HEK293 (cell line): ENCODE results near the gene ADIRF.

Experiments
- CTCF ChIA-PET: fragments of 350-600 bp; formaldehyde crosslinking; extraction: SDS; loops from one replicate; lab custom pipeline; 2021; ENCODE audit warnings: antibody characterized with exemption; lab: Yijun Ruan, JAX
- POLR2A ChIA-PET: fragments of 300-600 bp; formaldehyde crosslinking; extraction: SDS; loops from one replicate; lab custom pipeline; 2020; ENCODE audit warnings: antibody characterized with exemption, inconsistent platforms; lab: Yijun Ruan, JAX
- H3K27ac ChIP-seq: fragments of 200-500 bp; sonication (Bioruptor generic); 2 replicates; pipeline ENCODE4 v1.5.1; 2014; ENCODE audit warnings: low read depth, low read length, control low read depth, inconsistent platforms; ENCODE audit errors: extremely low read depth
- H3K36me3 ChIP-seq, 2 experiments: fragments of 200-500 bp in 1 of 2; sonication (Bioruptor generic) in 1 of 2; 1 replicate in 1 of 2; 2 replicates in 1 of 2; pipeline ENCODE4 v1.5.1; 2014 to 2017; ENCODE audit warnings: inconsistent platforms in 2 of 2, low read length in 2 of 2; ENCODE audit not compliant: control insufficient read depth in 2 of 2, insufficient read depth in 1 of 2
- H3K4me1 ChIP-seq: fragments of 200-500 bp; sonication (Bioruptor generic); 2 replicates; pipeline ENCODE4 v1.5.1; 2014; ENCODE audit warnings: mild to moderate bottlenecking, low read length, inconsistent platforms; ENCODE audit not compliant: control insufficient read depth, insufficient read depth
- H3K4me3 ChIP-seq: 2 replicates; pipeline ENCODE4 v1.5.1; 2011; ENCODE audit warnings: low read depth, mild to moderate bottlenecking, control low read depth, low read length, moderate library complexity
- H3K9me3 ChIP-seq: fragments of 200-500 bp; sonication (Bioruptor generic); 2 replicates; pipeline ENCODE4 v1.5.1; 2014; ENCODE audit warnings: low read depth, low read length, inconsistent platforms; ENCODE audit not compliant: control insufficient read depth, insufficient read depth
- BCL11A ChIP-seq: fragments of 450-650 bp; formaldehyde crosslinking; IDR thresholded peaks from 2 replicates; pipeline ENCODE4 v1.5.1; 2016; ENCODE audit warnings: low read depth, missing biosample characterization, missing genetic modification characterization
- EGR2 ChIP-seq: fragments of 450-650 bp; formaldehyde crosslinking; IDR thresholded peaks from 2 replicates; pipeline ENCODE4 v1.5.1; 2016; ENCODE audit warnings: low read depth, missing biosample characterization, missing genetic modification characterization
- FEZF1 ChIP-seq: fragments of 450-650 bp; formaldehyde crosslinking; IDR thresholded peaks from 2 replicates; pipeline ENCODE4 v1.5.1; 2016; ENCODE audit warnings: missing biosample characterization, missing genetic modification characterization
- GLIS2 ChIP-seq: fragments of 450-650 bp; formaldehyde crosslinking; IDR thresholded peaks from 2 replicates; pipeline ENCODE4 v1.5.1; 2016; ENCODE audit warnings: missing biosample characterization, missing genetic modification characterization
- SP2 ChIP-seq: fragments of 450-650 bp; formaldehyde crosslinking; IDR thresholded peaks from 2 replicates; pipeline ENCODE4 v1.5.1; 2016; ENCODE audit warnings: missing biosample characterization, missing genetic modification characterization
- TRIM28 ChIP-seq: IDR thresholded peaks from 2 replicates; pipeline ENCODE4 v1.6.1; 2011; ENCODE audit warnings: low read length, control low read depth, borderline replicate concordance
- ZFP41 ChIP-seq: fragments of 450-650 bp; formaldehyde crosslinking; IDR thresholded peaks from 2 replicates; pipeline ENCODE4 v1.5.1; 2016; ENCODE audit warnings: missing biosample characterization, missing genetic modification characterization, borderline replicate concordance
- ZIC2 ChIP-seq: fragments of 450-650 bp; formaldehyde crosslinking; IDR thresholded peaks from 2 replicates; pipeline ENCODE4 v1.5.1; 2016; ENCODE audit warnings: missing biosample characterization, missing genetic modification characterization
- ZNF157 ChIP-seq: fragments of 450-650 bp; formaldehyde crosslinking; IDR thresholded peaks from 2 replicates; pipeline ENCODE4 v1.5.1; 2016; ENCODE audit warnings: missing biosample characterization, missing genetic modification characterization
- ZNF221 ChIP-seq: fragments of 450-650 bp; formaldehyde crosslinking; IDR thresholded peaks from 2 replicates; pipeline ENCODE4 v1.5.1; 2017; ENCODE audit warnings: missing biosample characterization, missing genetic modification characterization, borderline replicate concordance
- ZNF223 ChIP-seq: fragments of 450-650 bp; formaldehyde crosslinking; IDR thresholded peaks from 2 replicates; pipeline ENCODE4 v1.5.1; 2016; ENCODE audit warnings: missing biosample characterization, missing genetic modification characterization
- ZNF239 ChIP-seq: fragments of 450-650 bp; formaldehyde crosslinking; IDR thresholded peaks from 2 replicates; pipeline ENCODE4 v1.5.1; 2016; ENCODE audit warnings: missing biosample characterization, missing genetic modification characterization
- ZNF266 ChIP-seq: fragments of 450-650 bp; formaldehyde crosslinking; IDR thresholded peaks from 2 replicates; pipeline ENCODE4 v1.5.1; 2016; ENCODE audit warnings: missing biosample characterization, missing genetic modification characterization, low read depth
- ZNF302 ChIP-seq: fragments of 450-650 bp; formaldehyde crosslinking; IDR thresholded peaks from 2 replicates; pipeline ENCODE4 v1.5.1; 2016; ENCODE audit warnings: missing biosample characterization, missing genetic modification characterization, low read depth
- ZNF366 ChIP-seq: fragments of 450-650 bp; formaldehyde crosslinking; conservative IDR thresholded peaks from 2 replicates; pipeline ENCODE4 v1.5.1; 2016; ENCODE audit warnings: missing biosample characterization, missing genetic modification characterization
- ZNF394 ChIP-seq: fragments of 450-650 bp; formaldehyde crosslinking; IDR thresholded peaks from 2 replicates; pipeline ENCODE4 v1.5.1; 2016; ENCODE audit warnings: missing biosample characterization, missing genetic modification characterization, mild to moderate bottlenecking, moderate library complexity, borderline replicate concordance
- ZNF48 ChIP-seq: fragments of 450-650 bp; formaldehyde crosslinking; IDR thresholded peaks from 2 replicates; pipeline ENCODE4 v1.5.1; 2016; ENCODE audit warnings: missing biosample characterization, missing genetic modification characterization
- ZNF658 ChIP-seq: fragments of 450-650 bp; formaldehyde crosslinking; IDR thresholded peaks from 2 replicates; pipeline ENCODE4; 2016; ENCODE audit warnings: missing biosample characterization, missing genetic modification characterization
- ZNF768 ChIP-seq: fragments of 450-650 bp; formaldehyde crosslinking; IDR thresholded peaks from 2 replicates; pipeline ENCODE4 v1.5.1; 2018; ENCODE audit warnings: missing biosample characterization, mild to moderate bottlenecking, missing genetic modification characterization
- ZSCAN23 ChIP-seq: fragments of 450-650 bp; formaldehyde crosslinking; IDR thresholded peaks from 2 replicates; pipeline ENCODE4 v1.5.1; 2016; ENCODE audit warnings: missing biosample characterization, missing genetic modification characterization
- TF ChIP-seq, protein P1 (sequence below): fragments of 450-650 bp; formaldehyde crosslinking; IDR thresholded peaks from 2 replicates; pipeline ENCODE4 v1.5.1; 2016; ENCODE audit warnings: missing biosample characterization, missing genetic modification characterization, low read depth
- TF ChIP-seq, protein P2 (sequence below): fragments of 450-650 bp; formaldehyde crosslinking; IDR thresholded peaks from 2 replicates; pipeline ENCODE4 v1.5.1; 2016; ENCODE audit warnings: missing biosample characterization, missing genetic modification characterization, borderline replicate concordance
- TF ChIP-seq, protein P3 (sequence below): fragments of 450-650 bp; formaldehyde crosslinking; IDR thresholded peaks from 2 replicates; pipeline ENCODE4 v1.5.1; 2016; ENCODE audit warnings: missing biosample characterization, missing genetic modification characterization

ADIRF gene

DNA sequence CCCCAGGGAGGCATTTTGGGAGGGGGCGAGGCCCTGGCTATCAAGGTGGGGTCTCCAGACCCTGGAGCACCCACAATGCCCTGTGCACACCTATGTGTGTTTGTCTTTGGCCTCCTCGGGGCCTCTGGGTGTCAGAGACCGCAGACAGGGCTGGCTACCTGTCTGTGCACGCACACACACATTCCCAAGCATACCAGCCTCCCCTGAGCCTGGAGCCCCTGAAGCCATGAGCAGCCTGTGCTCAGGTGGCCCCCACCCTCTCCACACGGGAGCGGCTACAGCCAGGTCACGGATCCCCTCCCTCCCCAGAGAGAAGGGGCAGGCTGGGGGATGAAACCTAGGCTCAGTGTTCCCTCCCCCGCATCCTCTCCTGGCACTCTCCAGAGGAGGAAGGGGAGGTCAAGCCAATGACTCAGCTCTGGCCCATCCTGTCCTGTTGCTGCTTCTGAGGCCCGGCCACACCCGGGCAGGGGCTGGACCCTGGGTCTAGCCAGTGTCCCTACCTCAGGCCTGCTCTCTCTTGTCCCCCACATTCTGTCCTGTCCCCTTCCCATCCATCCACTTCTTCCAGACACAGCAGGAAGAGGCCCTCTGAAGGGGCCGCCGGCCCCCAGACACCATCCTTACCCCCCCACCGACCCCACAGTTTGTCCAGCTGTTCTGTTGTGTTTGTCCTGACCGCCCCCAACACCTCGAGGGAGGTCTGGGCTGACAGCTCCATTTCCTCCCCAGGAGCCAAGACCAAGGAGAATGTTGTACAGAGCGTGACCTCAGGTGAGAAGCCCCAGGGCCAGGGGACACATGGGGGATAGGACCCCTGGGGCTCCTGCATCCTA, 9.2 kb upstream of the ADIRF start:
- no peaks in the 10 kb centered on the region for H3K36me3 ChIP-seq
- POLR2A ChIA-PET = no interaction called here

DNA sequence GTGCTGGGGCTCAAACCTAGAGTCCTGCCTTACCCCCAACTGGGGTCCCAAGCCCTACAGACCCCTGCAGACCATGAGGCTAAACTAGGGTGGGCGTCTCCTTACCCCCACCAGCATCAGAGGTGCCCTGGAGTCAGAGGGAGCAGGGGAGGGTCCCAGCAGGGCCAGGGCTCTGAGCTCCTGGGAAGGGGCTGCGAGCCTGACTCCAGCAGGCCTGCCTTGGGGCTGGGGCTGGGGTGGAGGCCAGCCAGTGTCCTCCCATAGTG, 8.6 kb upstream of the ADIRF start:
- CTCF ChIA-PET = interaction anchor here (0.8 to 2.5 kb wide), 4 partner anchors 10 to 266 kb away, joined by 3 to 14 read pairs (median 8); no protein-coding TSS in a partner anchor
- Histone ChIP-seq H3K4me1 (no peaks in the 10 kb centered on the region), H3K27ac (no peak overlapping the region), H3K4me3 (no peak overlapping the region), H3K9me3 (no peaks in the 10 kb centered on the region), H3K36me3 (no peaks in the 10 kb centered on the region)
- TF ChIP-seq, protein P1, sequence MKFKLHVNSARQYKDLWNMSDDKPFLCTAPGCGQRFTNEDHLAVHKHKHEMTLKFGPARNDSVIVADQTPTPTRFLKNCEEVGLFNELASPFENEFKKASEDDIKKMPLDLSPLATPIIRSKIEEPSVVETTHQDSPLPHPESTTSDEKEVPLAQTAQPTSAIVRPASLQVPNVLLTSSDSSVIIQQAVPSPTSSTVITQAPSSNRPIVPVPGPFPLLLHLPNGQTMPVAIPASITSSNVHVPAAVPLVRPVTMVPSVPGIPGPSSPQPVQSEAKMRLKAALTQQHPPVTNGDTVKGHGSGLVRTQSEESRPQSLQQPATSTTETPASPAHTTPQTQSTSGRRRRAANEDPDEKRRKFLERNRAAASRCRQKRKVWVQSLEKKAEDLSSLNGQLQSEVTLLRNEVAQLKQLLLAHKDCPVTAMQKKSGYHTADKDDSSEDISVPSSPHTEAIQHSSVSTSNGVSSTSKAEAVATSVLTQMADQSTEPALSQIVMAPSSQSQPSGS (tag by site-specific recombination) = no peak
- TF ChIP-seq ZNF157 = no peak
- no peak for TF ChIP-seq ZNF266 (tag by site-specific recombination)
- TF ChIP-seq ZNF366 (tag by site-specific recombination) = no peak
- peak; percentile 10; the same call in 1 of the 2 replicates for TF ChIP-seq GLIS2
- TF ChIP-seq, protein P2, sequence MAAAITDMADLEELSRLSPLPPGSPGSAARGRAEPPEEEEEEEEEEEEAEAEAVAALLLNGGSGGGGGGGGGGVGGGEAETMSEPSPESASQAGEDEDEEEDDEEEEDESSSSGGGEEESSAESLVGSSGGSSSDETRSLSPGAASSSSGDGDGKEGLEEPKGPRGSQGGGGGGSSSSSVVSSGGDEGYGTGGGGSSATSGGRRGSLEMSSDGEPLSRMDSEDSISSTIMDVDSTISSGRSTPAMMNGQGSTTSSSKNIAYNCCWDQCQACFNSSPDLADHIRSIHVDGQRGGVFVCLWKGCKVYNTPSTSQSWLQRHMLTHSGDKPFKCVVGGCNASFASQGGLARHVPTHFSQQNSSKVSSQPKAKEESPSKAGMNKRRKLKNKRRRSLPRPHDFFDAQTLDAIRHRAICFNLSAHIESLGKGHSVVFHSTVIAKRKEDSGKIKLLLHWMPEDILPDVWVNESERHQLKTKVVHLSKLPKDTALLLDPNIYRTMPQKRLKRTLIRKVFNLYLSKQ (tag by site-specific recombination) = no peak
- POLR2A ChIA-PET = no interaction called here

More for the DNA sequence above, 9.2 kb upstream of the ADIRF start:
- no peak overlapping the region for H3K27ac ChIP-seq
- H3K9me3 ChIP-seq = no peaks in the 10 kb centered on the region
- CTCF ChIA-PET = interaction anchor here (0.8 to 3.8 kb wide), 5 partner anchors 10 to 266 kb away, joined by 3 to 21 read pairs (median 11); no protein-coding TSS in a partner anchor
- TF ChIP-seq ZIC2 (tag by site-specific recombination) (peak; percentile 66; the same call in 1 of the 2 replicates), ZNF223 (no peak), BCL11A (tag by site-specific recombination) (0 out of 2 replicates have a peak, but pooled peaks have one; percentile 18), GLIS2 (peak; percentile 20), SP2 (tag by site-specific recombination) (peak; percentile 48), ZNF48 (no peak)
- TF ChIP-seq, protein P3, sequence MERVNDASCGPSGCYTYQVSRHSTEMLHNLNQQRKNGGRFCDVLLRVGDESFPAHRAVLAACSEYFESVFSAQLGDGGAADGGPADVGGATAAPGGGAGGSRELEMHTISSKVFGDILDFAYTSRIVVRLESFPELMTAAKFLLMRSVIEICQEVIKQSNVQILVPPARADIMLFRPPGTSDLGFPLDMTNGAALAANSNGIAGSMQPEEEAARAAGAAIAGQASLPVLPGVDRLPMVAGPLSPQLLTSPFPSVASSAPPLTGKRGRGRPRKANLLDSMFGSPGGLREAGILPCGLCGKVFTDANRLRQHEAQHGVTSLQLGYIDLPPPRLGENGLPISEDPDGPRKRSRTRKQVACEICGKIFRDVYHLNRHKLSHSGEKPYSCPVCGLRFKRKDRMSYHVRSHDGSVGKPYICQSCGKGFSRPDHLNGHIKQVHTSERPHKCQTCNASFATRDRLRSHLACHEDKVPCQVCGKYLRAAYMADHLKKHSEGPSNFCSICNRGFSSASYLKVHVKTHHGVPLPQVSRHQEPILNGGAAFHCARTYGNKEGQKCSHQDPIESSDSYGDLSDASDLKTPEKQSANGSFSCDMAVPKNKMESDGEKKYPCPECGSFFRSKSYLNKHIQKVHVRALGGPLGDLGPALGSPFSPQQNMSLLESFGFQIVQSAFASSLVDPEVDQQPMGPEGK (tag by site-specific recombination) = peak; percentile 38; the same call in 1 of the 2 replicates
- no peaks in the 10 kb centered on the region for H3K4me1 ChIP-seq
- H3K4me3 ChIP-seq = no peak overlapping the region

DNA sequence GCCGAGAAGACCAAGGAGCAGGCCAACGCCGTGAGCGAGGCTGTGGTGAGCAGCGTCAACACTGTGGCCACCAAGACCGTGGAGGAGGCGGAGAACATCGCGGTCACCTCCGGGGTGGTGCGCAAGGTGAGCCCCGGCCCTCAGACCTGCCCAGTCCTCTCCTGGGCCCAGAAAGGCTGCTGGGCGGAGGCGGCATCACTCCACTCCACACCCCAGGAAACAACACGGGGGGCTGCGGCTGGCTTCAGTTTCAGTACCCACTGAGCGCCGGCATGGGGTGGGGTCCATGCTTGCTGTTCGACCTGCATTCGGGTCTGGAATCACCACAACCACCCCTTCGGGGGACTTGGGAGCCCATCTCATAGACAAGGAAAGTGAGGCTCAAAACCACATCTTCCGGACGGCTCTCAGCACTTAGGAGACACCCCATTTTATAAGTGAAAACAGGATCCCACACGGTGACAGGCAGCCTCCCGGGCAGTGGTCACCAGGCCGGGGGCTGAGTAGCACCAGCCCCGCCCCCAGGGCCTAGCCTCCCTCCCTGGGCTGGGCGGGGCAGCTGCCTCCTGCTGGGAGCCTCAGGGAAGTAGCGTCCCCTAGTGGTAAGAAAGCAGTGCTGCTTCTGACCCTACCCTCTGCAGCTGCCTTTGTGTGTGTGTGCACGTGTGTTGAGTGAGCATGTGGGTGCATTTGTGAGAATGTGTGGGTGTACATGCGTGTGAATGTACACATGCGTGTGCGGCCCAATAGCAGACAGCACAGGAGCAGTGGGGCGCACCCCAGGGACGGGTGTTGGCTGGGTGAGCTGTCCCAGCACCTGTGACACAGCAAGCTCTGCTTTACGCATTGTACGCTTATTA, 8.0 kb upstream of the ADIRF start:
- no peak overlapping the region for H3K4me3 ChIP-seq
- H3K36me3 ChIP-seq = no peaks in the 10 kb centered on the region
- no peaks in the 10 kb centered on the region for H3K4me1 ChIP-seq
- no peaks in the 10 kb centered on the region for H3K9me3 ChIP-seq
- POLR2A ChIA-PET = interaction anchor here (1.0 kb wide), 1 partner anchor 10 kb away, joined by 4 read pairs; no protein-coding TSS in a partner anchor
- no peak overlapping the region for H3K27ac ChIP-seq
- CTCF ChIA-PET = interaction anchor here (0.6 to 2.5 kb wide), 16 partner anchors 8 to 273 kb away, joined by 3 to 14 read pairs (median 4); no protein-coding TSS in a partner anchor
- TF ChIP-seq TRIM28 = no peak
- no peak for TF ChIP-seq ZNF658
- no peak for TF ChIP-seq ZSCAN23 (tag by site-specific recombination)
- no peak for TF ChIP-seq FEZF1 (tag by site-specific recombination)
- TF ChIP-seq ZNF768 (tag by site-specific recombination) = no peak
- TF ChIP-seq ZNF239 = no peak
- no peak for TF ChIP-seq ZNF302
- no peak for TF ChIP-seq ZNF394 (tag by site-specific recombination)
- no peak for TF ChIP-seq ZNF221 (tag by site-specific recombination)
- TF ChIP-seq ZFP41 (tag by site-specific recombination) = no peak
- peak; percentile 52 for TF ChIP-seq EGR2
